Kidney (tissue), 14 donors: ENCODE data around the gene EEPD1. TPM values are rescaled to one million over a fixed set of nuclear protein-coding genes. Genes with fewer than 3 reads are reported as not detected.

Source experiments
- DNase-seq, 5 donors: peaks; one replicate each; pipeline ENCODE4 v3.0.0-alpha.2; 2013 to 2020
- FAIRE-seq: peaks from 2 replicates; lab custom pipeline; 2012; peaks lifted over from hg19 to GRCh38; lab: Jason Lieb, UNC
- H3K27ac ChIP-seq, 2 donors: one replicate each; pipeline ENCODE4 v1.7.0; 2013; ENCODE audit warnings: low read depth in 2 of 2, low read length in 2 of 2, inconsistent platforms in 1 of 2
- H3K27me3 ChIP-seq: one replicate; pipeline ENCODE4 v1.7.1; 2013; ENCODE audit warnings: low read length, inconsistent platforms; ENCODE audit not compliant: control insufficient read depth, insufficient read depth
- H3K36me3 ChIP-seq, 3 donors: one replicate each; pipeline versions ENCODE4 v1.7.0 to v1.7.1; 2013; ENCODE audit warnings: low read length in 3 of 3, control low read depth in 1 of 3, inconsistent platforms in 1 of 3; ENCODE audit not compliant: insufficient read depth in 3 of 3, control insufficient read depth in 2 of 3
- H3K4me1 ChIP-seq, 3 donors: one replicate each; pipeline versions ENCODE4 v1.7.0 to v1.7.1; 2013; ENCODE audit warnings: low read length in 3 of 3, inconsistent platforms in 1 of 3, low read depth in 1 of 3; ENCODE audit not compliant: control insufficient read depth in 2 of 3, insufficient read depth in 2 of 3
- H3K4me3 ChIP-seq, 3 donors: one replicate each; pipeline versions ENCODE4 v1.7.0 to v1.8.1; 2013; ENCODE audit warnings: low read length in 3 of 3, control low read depth in 1 of 3, inconsistent platforms in 1 of 3
- H3K9ac ChIP-seq, 3 donors: one replicate each; pipeline versions ENCODE4 v1.7.0 to v1.7.1; 2013; ENCODE audit warnings: low read length in 3 of 3, control low read depth in 1 of 3, inconsistent platforms in 1 of 3
- H3K9me3 ChIP-seq, 3 donors: one replicate each; pipeline versions ENCODE4 v1.7.0 to v1.7.1; 2013; ENCODE audit warnings: low read length in 3 of 3, control low read depth in 1 of 3, inconsistent platforms in 1 of 3; ENCODE audit not compliant: control insufficient read depth in 2 of 3, insufficient read depth in 1 of 3
- CTCF ChIP-seq: IDR thresholded peaks from 3 replicates; pipeline ENCODE4 v1.5.1; 2012; ENCODE audit warnings: mild to moderate bottlenecking, moderate library complexity, borderline replicate concordance; ENCODE audit not compliant: insufficient read depth; ENCODE audit errors: extremely low read depth
- intact Hi-C: fragments of 100-400 bp; cut with DNase I; formaldehyde crosslinking; loops from one replicate; pipeline ENCODE4 v1.11.1; 2022
- polyA plus RNA-seq: library from polyadenylated mRNA; stranded (reverse); fragments of 350-450 nt; fragmentation: Illumina TruSeq; extraction: RNeasy Lipid Tissue Mini Kit (QIAGEN cat#74804); gene quantifications from one replicate; pipeline ENCODE4 v1.2.3, GENCODE V29; 2014; ENCODE audit warnings: low read depth, low replicate concordance; ENCODE audit not compliant: insufficient read depth
- total RNA-seq: library from RNA; stranded (reverse); fragmentation: NEBNext Ultra II Directional; extraction: Animal tissue kit (Norgen Biotek cat#: 25700); gene quantifications from one replicate; pipeline ENCODE4 v1.2.1, GENCODE V29; 2021
- donor health status: control.
- donor health status: control.
- donor health status: control.
- donor health status: control.
- donor health status: control.
- donor health status: DM: yes; HTN: yes; CAD: no.
- donor health status: Normal renal cell carcinoma (clear cell type).

Gene EEPD1
- total and polyA plus RNA-seq, 2 donors from 2014 or later: 6.3 to 6.4 TPM

GRCh38 chr7:36275735-36276284 lies 122.8 kb downstream of the EEPD1 start:
- no peak for TF ChIP-seq CTCF
- H3K36me3 ChIP-seq: no peaks in the 10 kb centered on the region

DNA sequence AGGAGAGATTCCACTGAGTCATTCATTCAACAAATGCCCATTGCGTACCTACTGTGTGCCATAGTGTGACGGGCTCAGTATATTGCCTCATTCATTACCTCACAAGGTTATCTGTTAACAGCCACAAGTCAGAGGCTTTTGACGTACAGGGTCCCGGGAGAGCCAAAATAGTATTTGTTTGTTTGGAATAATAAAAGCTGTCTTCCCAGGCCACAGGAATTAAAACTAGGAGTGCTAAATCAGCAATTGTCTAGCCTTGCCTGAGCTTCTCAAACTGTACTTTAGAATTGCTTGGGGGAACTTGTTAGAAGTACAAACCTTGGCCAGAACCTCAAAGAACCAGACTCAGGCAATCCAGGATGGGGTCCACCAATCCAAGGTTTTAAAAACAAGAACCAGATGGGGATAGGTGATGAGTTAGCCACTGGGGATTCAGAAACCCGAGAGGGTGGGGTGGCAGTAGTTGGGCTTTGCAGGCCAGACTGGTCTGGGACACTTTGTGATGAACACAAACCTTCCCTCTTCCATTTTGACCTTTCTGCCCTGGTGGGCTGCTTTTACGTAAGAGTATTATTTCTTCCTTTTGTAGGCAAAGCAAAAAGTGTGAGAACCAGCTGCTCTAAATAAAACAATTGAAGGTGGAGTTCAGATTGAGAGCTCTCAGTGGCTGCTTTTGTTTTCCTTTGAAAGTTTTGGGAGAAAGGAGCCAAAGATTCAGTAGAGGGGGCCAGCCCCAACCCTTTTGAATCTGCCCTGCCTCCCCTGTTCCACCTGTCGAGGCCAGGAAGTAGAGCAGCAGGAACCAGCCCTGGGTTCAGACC lies 123.6 kb downstream of the EEPD1 start:
- Histone ChIP-seq H3K36me3 (no peaks in the 10 kb centered on the region), H3K27ac (no peak overlapping the region), H3K9ac (no peak overlapping the region)

More at GRCh38 chr7:36275735-36276284, 122.8 kb downstream of the EEPD1 start:
- DNase-seq: no peak
- Histone ChIP-seq H3K27me3 (no peaks in the 10 kb centered on the region), H3K4me3 (no peak overlapping the region), H3K9ac (no peak overlapping the region), H3K9me3 (no peaks in the 10 kb centered on the region), H3K4me1 (peaks cover 0 to 17% (median 10%) of the 10 kb centered on the region in 3 donors), H3K27ac (peak overlapping the region in 1 of 2 donors; percentile 7)
- FAIRE-seq: no peak
- intact Hi-C loops: no loop called here

DNA sequence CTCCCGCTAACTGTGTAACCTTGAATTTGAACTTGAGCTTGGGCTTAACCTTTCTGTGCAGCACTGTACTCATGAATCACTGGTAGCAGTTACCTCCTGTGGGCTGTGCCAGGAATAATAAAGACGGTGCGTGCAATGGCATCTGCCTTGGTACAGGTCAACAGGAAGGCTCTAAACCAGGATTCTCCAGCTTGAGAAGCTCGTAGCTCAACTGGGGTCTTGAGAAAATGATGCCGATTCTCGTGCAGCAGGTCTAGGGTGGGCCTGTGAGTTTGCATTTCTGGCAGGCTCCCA lies 124.1 kb downstream of the EEPD1 start:
- Histone ChIP-seq H3K4me1 (peaks cover 0 to 17% (median 15%) of the 10 kb centered on the region in 3 donors), H3K36me3 (no peaks in the 10 kb centered on the region)

More for the DNA sequence above, 123.6 kb downstream of the EEPD1 start:
- intact Hi-C loops: no loop called here
- Histone ChIP-seq H3K4me1 (peaks cover 0 to 17% (median 15%) of the 10 kb centered on the region in 3 donors), H3K27me3 (no peaks in the 10 kb centered on the region), H3K4me3 (no peak overlapping the region), H3K9me3 (no peaks in the 10 kb centered on the region)
- no peak for FAIRE-seq
- DNase-seq: no peak
- no peak for TF ChIP-seq CTCF

More for the DNA sequence above, 124.1 kb downstream of the EEPD1 start:
- Histone ChIP-seq H3K9me3 (no peaks in the 10 kb centered on the region), H3K27me3 (no peaks in the 10 kb centered on the region), H3K27ac (no peak overlapping the region), H3K4me3 (no peak overlapping the region), H3K9ac (no peak overlapping the region)
- TF ChIP-seq CTCF: no peak
- FAIRE-seq (no peak), DNase-seq (no peak)
- intact Hi-C loops: no loop called here
